Upper lobe of left lung (tissue), 4 donors: ENCODE measurements around the gene STX3.

Source experiments
- CTCF ChIP-seq, 6 experiments: fragments of 450-650 bp in 4 of 6; fragments of 200-600 bp in 2 of 6; sonication (generic) in 2 of 6; IDR thresholded peaks; one replicate each; pipeline ENCODE4 v1.5.1; 2016 to 2019; ENCODE audit warnings: antibody characterized with exemption in 6 of 6
- POLR2AphosphoS5 ChIP-seq, 2 donors: sonication (generic); formaldehyde crosslinking; IDR thresholded peaks; one replicate each; pipeline ENCODE4 v1.5.1; 2017; ENCODE audit warnings: antibody characterized with exemption in 2 of 2

GRCh38 chr11:59829358-59829757 lies 74.2 kb downstream of the STX3 start:
- TF ChIP-seq CTCF (IDR thresholded peaks at IDR 0.05) = no peak
- no peak for TF ChIP-seq POLR2AphosphoS5 (IDR thresholded peaks at IDR 0.05)
